Right atrium auricular region (tissue), 2 donors: ENCODE measurements around the gene SLC25A21. TPM values are rescaled to one million over a fixed set of nuclear protein-coding genes. Genes with fewer than 3 reads are reported as not detected.
"Not testable (repeated sequence)": the region's sequence is repeated elsewhere in the genome, so short reads cannot be mapped to it uniquely, and the experiment has no call there.

Experiments
- DNase-seq: peaks from one replicate; pipeline ENCODE4 v3.0.0-alpha.2; 2019; ENCODE audit warnings: low spot score
- H3K27ac ChIP-seq, 2 donors: fragments of 200-600 bp; sonication (generic); 1 replicate in 1 of 2; 2 replicates in 1 of 2; pipeline ENCODE4 v1.5.1; 2016 to 2019
- H3K27me3 ChIP-seq, 2 donors: fragments of 200-600 bp; sonication (generic); one replicate each; pipeline versions ENCODE4 v1.5.1 to v1.6.0; 2017 to 2019
- H3K36me3 ChIP-seq: fragments of 200-600 bp; sonication (generic); one replicate; pipeline ENCODE4 v1.5.1; 2016
- H3K4me1 ChIP-seq, 2 donors: fragments of 200-600 bp; sonication (generic); one replicate each; pipeline versions ENCODE4 v1.5.1 to v1.6.0; 2017 to 2019
- H3K4me3 ChIP-seq, 2 donors: fragments of 200-600 bp; sonication (generic); 1 replicate in 1 of 2; 2 replicates in 1 of 2; pipeline ENCODE4 v1.5.1; 2017 to 2019; ENCODE audit warnings: mild to moderate bottlenecking in 1 of 2, moderate library complexity in 1 of 2
- H3K9me3 ChIP-seq, 2 donors: fragments of 200-600 bp; sonication (generic); one replicate each; pipeline ENCODE4 v1.5.1; 2019
- CTCF ChIP-seq, 2 donors: fragments of 200-600 bp; sonication (generic); IDR thresholded peaks; one replicate each; pipeline ENCODE4 v1.5.1; 2019; ENCODE audit warnings: antibody characterized with exemption in 2 of 2
- total RNA-seq, 2 donors: library from RNA; depleted of rRNA; stranded (reverse); fragments of >200 nt; gene quantifications; one replicate each; pipeline ENCODE4 v1.1.0, GENCODE V29; 2016

SLC25A21 gene
- under 1 TPM; 0.55 to 0.93 TPM for total RNA-seq

- Histone ChIP-seq H3K9me3 (no peaks in the 10 kb centered on the region), H3K4me1 (peaks cover 0 to 19% of the 10 kb centered on the region in 2 donors), H3K27me3 (no peaks in the 10 kb centered on the region), H3K4me3 (peak within 1 kb of the TSS; percentile 54 to 67), H3K27ac (peak within 1 kb of the TSS; percentile 81 to 82), H3K36me3 (no peaks in the 10 kb centered on the region)
- TF ChIP-seq CTCF (IDR thresholded peaks at IDR 0.05) = peak in 1 of 2 donors; percentile 33
- peak; percentile 85 for DNase-seq
Observed at GRCh38 chr14:37172024-37172869, at the start of gene SLC25A21. Gene SLC25A21, minus strand, starts transcription at chr14:37172606.

- DNase-seq = no peak
- no peak for TF ChIP-seq CTCF (IDR thresholded peaks at IDR 0.05)
- H3K4me1 ChIP-seq = no peaks in the 10 kb centered on the region
- H3K27me3 ChIP-seq = no peaks in the 10 kb centered on the region
- H3K27ac ChIP-seq = no peak overlapping the region
- H3K36me3 ChIP-seq = no peaks in the 10 kb centered on the region
- H3K9me3 ChIP-seq = peaks cover 0 to 19% of the 10 kb centered on the region in 2 donors
- H3K4me3 ChIP-seq = no peak overlapping the region
Observed at GRCh38 chr14:37221073-37221472, 48.7 kb upstream of the SLC25A21 start.

GRCh38 chr14:37215345-37215744, 42.9 kb upstream of the SLC25A21 start:
- DNase-seq = no peak
- Histone ChIP-seq H3K9me3 (peaks cover 0 to 7% of the 10 kb centered on the region in 2 donors), H3K4me3 (no peak overlapping the region), H3K4me1 (no peaks in the 10 kb centered on the region), H3K27ac (no peak overlapping the region), H3K36me3 (no peaks in the 10 kb centered on the region), H3K27me3 (no peaks in the 10 kb centered on the region)
- no peak for TF ChIP-seq CTCF (IDR thresholded peaks at IDR 0.05)

- no peak for DNase-seq
- TF ChIP-seq CTCF (IDR thresholded peaks at IDR 0.05) = no peak
- no peak overlapping the region for H3K4me3 ChIP-seq
- H3K9me3 ChIP-seq = peaks cover 0 to 7% of the 10 kb centered on the region in 2 donors
- no peaks in the 10 kb centered on the region for H3K4me1 ChIP-seq
- H3K36me3 ChIP-seq = no peaks in the 10 kb centered on the region
- H3K27ac ChIP-seq = no peak overlapping the region
- no peaks in the 10 kb centered on the region for H3K27me3 ChIP-seq
Observed at GRCh38 chr14:37213016-37213415, 40.6 kb upstream of the SLC25A21 start.

- no peak for TF ChIP-seq CTCF (IDR thresholded peaks at IDR 0.05)
- DNase-seq = no peak
- no peaks in the 10 kb centered on the region for H3K27me3 ChIP-seq
Observed at GRCh38 chr14:37210448-37210847, 38.0 kb upstream of the SLC25A21 start.

GRCh38 chr14:37209617-37210016, 37.2 kb upstream of the SLC25A21 start:
- not testable (repeated sequence) for H3K9me3 ChIP-seq, H3K27me3 ChIP-seq, H3K36me3 ChIP-seq, DNase-seq, H3K4me1 ChIP-seq, H3K4me3 ChIP-seq, H3K27ac ChIP-seq

More at GRCh38 chr14:37210448-37210847, 38.0 kb upstream of the SLC25A21 start:
- Histone ChIP-seq H3K36me3 (no peaks in the 10 kb centered on the region), H3K4me3 (no peak overlapping the region), H3K27ac (no peak overlapping the region), H3K9me3 (no peaks in the 10 kb centered on the region), H3K4me1 (no peaks in the 10 kb centered on the region)

GRCh38 chr14:37205623-37206605, 33.5 kb upstream of the SLC25A21 start:
- not testable (repeated sequence) for H3K4me1 ChIP-seq, H3K27ac ChIP-seq, H3K36me3 ChIP-seq, DNase-seq, H3K9me3 ChIP-seq, H3K4me3 ChIP-seq, H3K27me3 ChIP-seq
